Measurements from ENCODE around the gene DUSP7.

DUSP7 gene

GRCh38 chr3:52088445-52089367 lies 32.3 kb upstream of the DUSP7 start:
- DNase-seq (ENCODE audit: low read depth, low spot score) = no peak
- no peak overlapping the region for H3K4me3 ChIP-seq (ENCODE audit: low read length)

DNA sequence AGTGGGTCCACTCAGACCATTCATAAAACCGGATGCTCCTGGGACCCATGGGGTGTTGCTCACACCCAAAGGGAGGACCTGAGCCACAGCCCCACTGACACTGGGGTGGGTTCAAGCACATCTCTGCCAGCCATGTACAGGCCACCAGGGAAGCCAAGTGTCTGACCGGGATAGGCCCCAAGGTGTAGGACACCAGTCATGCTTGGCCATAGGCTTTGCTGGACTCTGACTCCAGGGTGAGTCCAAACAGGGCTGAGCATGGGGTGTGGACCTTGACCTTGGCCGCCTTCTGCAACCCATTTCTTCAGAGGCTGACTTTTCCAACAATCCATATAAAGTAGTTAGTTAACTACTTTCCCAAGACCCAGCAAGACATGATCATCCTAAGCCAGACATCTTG lies 31.4 kb upstream of the DUSP7 start:
- H3K4me3 ChIP-seq (ENCODE audit: low read length) = no peak overlapping the region
- DNase-seq (ENCODE audit: low read depth, low spot score) = no peak

DNA sequence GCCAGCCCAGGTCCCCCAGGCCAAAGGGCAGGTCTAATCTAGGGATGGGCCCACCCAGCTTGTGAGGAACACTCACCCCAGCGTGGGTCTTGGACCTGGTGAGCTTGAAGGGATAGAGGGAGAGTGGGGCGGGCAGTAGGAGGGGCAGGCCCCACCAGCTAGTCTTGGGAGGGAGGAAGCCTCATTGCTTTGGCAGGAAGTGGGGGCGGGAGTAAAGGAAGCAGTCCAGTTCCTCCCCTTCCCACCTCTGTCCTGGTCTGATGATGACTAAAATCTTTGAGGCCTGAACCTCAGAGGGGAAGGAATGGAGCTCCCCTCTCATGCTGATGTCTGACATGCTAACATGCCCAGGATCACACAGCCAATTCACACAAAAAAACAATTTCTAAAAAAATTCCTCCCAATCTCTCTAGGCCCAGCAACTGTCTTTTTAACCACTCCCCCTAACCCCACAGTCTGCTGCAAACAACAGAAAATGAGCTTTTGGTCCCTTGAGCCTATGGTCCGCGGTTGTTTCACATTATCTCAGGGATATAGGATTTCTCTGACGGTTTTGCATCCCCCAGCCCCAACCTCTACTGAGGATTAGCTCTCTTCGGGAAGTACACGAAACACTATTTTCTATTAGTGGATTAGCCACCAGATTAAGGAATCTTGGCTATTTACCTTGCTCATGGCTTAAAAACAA lies 30.7 kb upstream of the DUSP7 start:
- no peak overlapping the region for H3K4me3 ChIP-seq (ENCODE audit: low read length)
- peak; percentile 15 for DNase-seq (ENCODE audit: low read depth, low spot score)

DNA sequence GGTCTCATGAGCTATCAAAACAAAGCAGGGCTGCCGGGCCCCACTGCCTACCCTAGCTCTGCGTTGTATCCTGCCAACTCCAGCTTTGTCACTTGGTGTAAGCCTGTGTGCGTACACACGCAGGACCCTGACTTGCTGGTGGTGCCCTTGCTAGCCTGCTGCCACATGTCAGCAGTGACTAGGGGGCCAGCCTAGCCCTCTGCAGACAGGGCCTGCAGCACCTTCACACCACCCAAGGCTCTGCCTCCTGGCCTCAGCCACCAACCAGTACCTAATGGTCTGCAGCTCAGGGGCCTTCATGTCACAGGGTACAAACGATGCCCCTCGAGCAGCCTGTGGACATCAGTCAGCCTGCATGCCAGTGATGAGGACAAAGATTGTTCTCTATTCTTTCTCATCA lies 30.1 kb upstream of the DUSP7 start:
- no peak for DNase-seq (ENCODE audit: low read depth, low spot score)

GRCh38 chr3:52085681-52086282 lies 29.4 kb upstream of the DUSP7 start:
- H3K4me3 ChIP-seq (ENCODE audit: low read length) = no peak overlapping the region
- peak; percentile 44 for DNase-seq (ENCODE audit: low read depth, low spot score)

More for the DNA sequence above, 30.1 kb upstream of the DUSP7 start:
- no peak overlapping the region for H3K4me3 ChIP-seq (ENCODE audit: low read length)

- no peak overlapping the region for H3K4me3 ChIP-seq (ENCODE audit: low read length)
- no peak for DNase-seq (ENCODE audit: low read depth, low spot score)
Measured at GRCh38 chr3:52084954-52085680, 28.7 kb upstream of the DUSP7 start.

GRCh38 chr3:52084216-52084945 lies 28.0 kb upstream of the DUSP7 start:
- no peak for DNase-seq (ENCODE audit: low read depth, low spot score)
- no peak overlapping the region for H3K4me3 ChIP-seq (ENCODE audit: low read length)

GRCh38 chr3:52083556-52084087 lies 27.3 kb upstream of the DUSP7 start:
- no peak for DNase-seq (ENCODE audit: low read depth, low spot score)
- no peak overlapping the region for H3K4me3 ChIP-seq (ENCODE audit: low read length)

- no peak overlapping the region for H3K4me3 ChIP-seq (ENCODE audit: low read length)
- no peak for DNase-seq (ENCODE audit: low read depth, low spot score)
Measured at GRCh38 chr3:52082951-52083350, 26.6 kb upstream of the DUSP7 start.

DNA sequence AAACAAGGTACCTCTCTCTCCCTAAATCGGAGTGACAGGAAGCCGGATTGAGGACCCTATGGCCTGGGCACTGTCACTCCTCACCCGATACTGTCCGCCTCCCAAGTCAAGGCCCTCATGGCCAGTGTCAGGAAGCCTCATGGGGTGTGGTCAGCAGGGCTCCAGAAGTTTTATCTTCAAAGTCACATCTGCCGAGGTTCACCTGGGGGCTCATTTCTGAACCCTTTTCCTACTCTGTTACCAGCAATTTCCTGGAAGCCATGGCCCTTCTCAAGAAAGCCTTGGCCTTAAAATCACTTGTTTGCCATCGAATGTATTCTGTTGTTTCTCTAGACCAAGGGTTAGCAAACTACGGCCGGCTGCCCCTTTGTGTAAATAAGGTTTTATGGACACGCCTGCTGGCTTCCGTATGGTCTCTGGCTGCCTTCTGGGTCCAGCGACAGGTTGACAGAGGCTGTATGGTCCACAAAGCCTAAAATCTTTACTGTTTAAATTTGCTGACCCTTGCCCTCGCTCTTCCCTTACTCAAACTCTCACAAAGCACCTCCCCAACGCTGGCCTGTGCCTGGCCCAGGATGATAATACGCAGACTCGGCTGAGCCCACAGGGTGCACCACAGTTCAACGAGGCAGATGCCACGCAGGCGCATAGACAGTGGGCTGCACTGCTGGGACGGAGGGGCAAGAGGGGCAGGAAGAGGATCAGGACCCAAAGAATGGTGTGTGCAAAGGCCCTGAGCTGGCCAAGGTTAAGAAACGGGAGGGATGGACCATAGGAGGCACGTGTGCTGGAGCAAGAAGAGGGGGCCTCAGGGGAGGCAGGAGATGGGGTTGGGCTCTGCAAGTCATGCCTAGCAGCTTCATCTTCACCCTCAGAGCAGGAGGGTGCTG lies 24.7 kb upstream of the DUSP7 start:
- DNase-seq (ENCODE audit: low read depth, low spot score) = no peak
- H3K4me3 ChIP-seq (ENCODE audit: low read length) = no peak overlapping the region

DNA sequence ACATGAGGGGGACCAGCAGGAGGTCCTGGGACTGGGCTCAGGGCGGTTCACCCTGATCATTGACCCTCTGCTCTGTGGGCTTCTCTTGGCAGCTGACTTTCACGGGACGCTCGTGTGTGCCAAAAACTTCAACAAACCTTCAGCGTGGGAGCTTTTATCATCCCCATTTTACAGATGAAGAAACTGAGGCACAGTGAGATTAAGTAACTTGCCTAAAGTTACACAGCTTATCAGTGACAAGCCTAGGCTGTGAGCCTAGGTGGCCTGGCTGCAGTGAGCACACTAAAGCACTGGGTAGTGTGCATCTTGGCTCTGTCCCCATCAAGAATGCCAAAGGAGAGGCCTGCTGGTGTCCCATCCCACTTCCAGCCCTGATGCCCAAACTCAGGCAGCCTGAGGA lies 23.6 kb upstream of the DUSP7 start:
- H3K4me3 ChIP-seq (ENCODE audit: low read length) = no peak overlapping the region
- no peak for DNase-seq (ENCODE audit: low read depth, low spot score)

- DNase-seq (ENCODE audit: low read depth, low spot score) = no peak
- no peak overlapping the region for H3K4me3 ChIP-seq (ENCODE audit: low read length)
Measured at GRCh38 chr3:52078781-52079560, 22.6 kb upstream of the DUSP7 start.

GRCh38 chr3:52077925-52078324 lies 21.6 kb upstream of the DUSP7 start:
- DNase-seq (ENCODE audit: low read depth, low spot score) = no peak
- H3K4me3 ChIP-seq (ENCODE audit: low read length) = no peak overlapping the region

DNA sequence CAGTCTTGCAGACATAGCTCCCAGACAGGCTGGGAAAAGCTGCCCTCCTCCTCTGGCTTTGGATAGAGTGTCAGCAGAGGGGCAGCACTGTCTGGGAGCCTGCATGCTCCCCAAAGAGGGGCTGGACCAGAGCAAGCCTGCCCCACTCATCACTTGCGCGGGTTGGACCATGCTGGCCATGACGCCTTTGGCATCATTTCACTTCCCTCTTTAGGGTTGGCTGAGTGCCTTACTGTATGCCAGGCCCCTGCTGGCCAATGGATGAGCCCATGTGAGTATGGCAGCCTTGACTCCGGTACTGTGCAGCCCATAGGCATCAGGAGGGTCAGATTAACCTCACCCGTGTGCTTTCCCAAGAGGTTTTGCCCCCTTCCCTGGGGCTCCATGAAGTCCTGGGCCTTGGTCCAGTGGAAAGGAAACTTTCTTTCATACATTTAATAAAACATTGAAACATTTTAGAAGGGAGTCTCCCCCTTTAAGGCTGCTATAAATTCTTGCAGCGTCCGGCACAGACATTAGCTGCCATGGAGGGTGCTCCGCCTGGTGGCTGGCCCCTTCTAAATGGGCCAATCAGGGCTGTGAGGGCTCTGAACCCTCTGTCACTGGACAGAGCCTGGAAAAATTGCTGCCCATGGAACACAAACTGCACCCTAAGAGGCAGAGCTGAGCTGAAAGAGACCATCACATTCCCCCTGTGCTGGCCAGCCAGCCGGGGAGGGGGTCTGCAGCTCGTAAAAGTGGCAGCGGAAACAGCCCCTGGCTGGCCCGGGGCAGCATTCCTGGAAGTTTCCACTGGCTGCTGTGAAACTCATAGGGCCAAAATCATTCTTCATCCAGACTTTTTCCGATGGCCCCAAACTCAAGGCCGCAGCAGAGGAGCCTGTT lies 20.8 kb upstream of the DUSP7 start:
- H3K4me3 ChIP-seq (ENCODE audit: low read length) = no peak overlapping the region
- no peak for DNase-seq (ENCODE audit: low read depth, low spot score)

DNA sequence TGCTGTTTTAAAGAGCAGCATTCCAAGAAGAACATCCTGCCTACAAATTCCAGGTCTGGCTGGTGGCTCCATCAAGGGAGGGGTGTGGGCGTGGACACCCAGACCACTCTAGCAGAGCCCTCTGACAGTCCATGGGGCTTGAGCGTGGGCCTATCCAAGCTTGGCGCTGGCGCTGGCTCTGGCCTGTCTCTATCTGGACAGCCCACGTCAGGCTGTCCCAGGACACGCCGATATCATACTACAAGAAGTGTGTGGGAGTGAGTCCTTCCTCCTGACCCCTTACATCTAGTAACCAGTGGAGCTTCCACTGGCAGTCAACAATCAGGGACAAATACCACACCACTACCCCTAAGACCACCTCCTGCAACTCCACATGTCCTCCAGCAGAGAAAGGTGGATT lies 17.1 kb upstream of the DUSP7 start:
- H3K4me3 ChIP-seq (ENCODE audit: low read length) = no peak overlapping the region
- no peak for DNase-seq (ENCODE audit: low read depth, low spot score)

DNA sequence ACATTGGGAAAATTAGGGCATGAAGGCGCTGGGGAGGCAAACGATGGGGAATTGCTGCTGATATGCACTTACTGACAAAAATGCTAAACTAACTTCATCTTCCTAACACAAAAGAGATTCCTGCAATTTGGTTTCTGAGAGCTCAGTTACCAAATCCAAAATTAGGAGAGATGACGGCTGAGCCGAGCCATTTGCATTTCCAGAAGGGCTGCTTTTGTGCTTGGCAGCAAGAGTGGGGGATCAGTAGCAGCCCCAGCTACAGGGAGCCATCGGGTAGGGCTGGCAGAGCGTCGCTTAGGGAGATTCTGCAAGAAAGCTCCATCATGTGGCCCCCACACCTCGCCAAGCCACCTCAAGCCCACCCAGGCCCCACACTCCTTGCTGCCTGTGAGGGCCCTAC lies 16.1 kb upstream of the DUSP7 start:
- no peak for DNase-seq (ENCODE audit: low read depth, low spot score)
- no peak overlapping the region for H3K4me3 ChIP-seq (ENCODE audit: low read length)
